ENCODE measurements around the gene SPOP. TPM values are rescaled to one million over a fixed set of nuclear protein-coding genes. Genes with fewer than 3 reads are reported as not detected.

SPOP gene
- total RNA-seq, 1 donor from 2014 or later, result 48.6 TPM

GRCh38 chr17:49549311-49549605 is 128.6 kb downstream of the SPOP start:
- H3K27ac ChIP-seq (ENCODE audit: low read depth, low read length), result no peak overlapping the region
- H3K27me3 Mint-ChIP-seq (ENCODE audit: low read depth, unreplicated experiment), result peaks cover 70% of the 10 kb centered on the region

More at GRCh38 chr17:49549311-49549605, 128.6 kb downstream of the SPOP start:
- peaks cover 2% of the 10 kb centered on the region for H3K36me3 Mint-ChIP-seq (ENCODE audit: low read depth, unreplicated experiment)
- Histone ChIP-seq H3K79me2 (ENCODE audit: insufficient read depth, low read length) (no peaks in the 10 kb centered on the region), H3K4me3 (ENCODE audit: insufficient read depth, low read depth, low read length) (no peak overlapping the region), H3K27me3 (ENCODE audit: insufficient read depth, low read length) (peaks cover 5% of the 10 kb centered on the region), H4K20me1 (ENCODE audit: insufficient read depth, low read length) (no peaks in the 10 kb centered on the region), H3K9me3 (ENCODE audit: insufficient read depth, low read depth, low read length) (no peaks in the 10 kb centered on the region), H3K9ac (ENCODE audit: low read length) (no peak overlapping the region), H3K4me1 (ENCODE audit: insufficient read depth, low read length) (no peaks in the 10 kb centered on the region), H2AFZ (ENCODE audit: low read depth, low read length) (no peak overlapping the region), H3K4me2 (ENCODE audit: low read length) (no peak overlapping the region), H3K36me3 (ENCODE audit: insufficient read depth, low read length) (no peaks in the 10 kb centered on the region)
- no peak overlapping the region for H3K27ac Mint-ChIP-seq (ENCODE audit: unreplicated experiment)
- H3K4me3 Mint-ChIP-seq (ENCODE audit: unreplicated experiment), result no peak overlapping the region
- H3K9me3 Mint-ChIP-seq (ENCODE audit: unreplicated experiment), result peaks cover 3% of the 10 kb centered on the region
- DNase-seq (ENCODE audit: low read depth) (no peak), FAIRE-seq (no peak)
- TF ChIP-seq, protein P1, sequence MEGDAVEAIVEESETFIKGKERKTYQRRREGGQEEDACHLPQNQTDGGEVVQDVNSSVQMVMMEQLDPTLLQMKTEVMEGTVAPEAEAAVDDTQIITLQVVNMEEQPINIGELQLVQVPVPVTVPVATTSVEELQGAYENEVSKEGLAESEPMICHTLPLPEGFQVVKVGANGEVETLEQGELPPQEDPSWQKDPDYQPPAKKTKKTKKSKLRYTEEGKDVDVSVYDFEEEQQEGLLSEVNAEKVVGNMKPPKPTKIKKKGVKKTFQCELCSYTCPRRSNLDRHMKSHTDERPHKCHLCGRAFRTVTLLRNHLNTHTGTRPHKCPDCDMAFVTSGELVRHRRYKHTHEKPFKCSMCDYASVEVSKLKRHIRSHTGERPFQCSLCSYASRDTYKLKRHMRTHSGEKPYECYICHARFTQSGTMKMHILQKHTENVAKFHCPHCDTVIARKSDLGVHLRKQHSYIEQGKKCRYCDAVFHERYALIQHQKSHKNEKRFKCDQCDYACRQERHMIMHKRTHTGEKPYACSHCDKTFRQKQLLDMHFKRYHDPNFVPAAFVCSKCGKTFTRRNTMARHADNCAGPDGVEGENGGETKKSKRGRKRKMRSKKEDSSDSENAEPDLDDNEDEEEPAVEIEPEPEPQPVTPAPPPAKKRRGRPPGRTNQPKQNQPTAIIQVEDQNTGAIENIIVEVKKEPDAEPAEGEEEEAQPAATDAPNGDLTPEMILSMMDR (IDR thresholded peaks at IDR 0.05; ENCODE audit: insufficient read depth, low read depth, low read length), result no peak
- no peak for TF ChIP-seq EZH2 (IDR thresholded peaks at IDR 0.05; ENCODE audit: insufficient read depth, low read length)
- no peaks in the 10 kb centered on the region for H3K4me1 Mint-ChIP-seq (ENCODE audit: low read depth, unreplicated experiment)

Other genes starting within 250 kb of the SPOP start
- gene NGFR, start 182.8 kb downstream of the SPOP start, total RNA-seq, result 0.64 and 1.0 TPM in 2 replicates
- gene NXPH3, start 102.2 kb downstream of the SPOP start, total RNA-seq, result 0.19 and 0.43 TPM in 2 replicates
- 54.3 and 61.1 TPM in 2 replicates for gene SLC35B1, start 29.9 kb upstream of the SPOP start, total RNA-seq
- gene FAM117A, start 86.0 kb upstream of the SPOP start, total RNA-seq, result 5.4 and 8.0 TPM in 2 replicates
- 40.8 and 42.0 TPM in 2 replicates for gene KAT7, start 110.6 kb upstream of the SPOP start, total RNA-seq
- not detected in 2 replicates for gene TAC4, start 170.0 kb upstream of the SPOP start, total RNA-seq